ENCODE measurements around the gene GATA6.

GATA6 gene

GRCh38 chr18:22152093-22152492 is 17.3 kb upstream of the GATA6 start:
- Histone ChIP-seq H3K4me3 (ENCODE audit: low read length) (no peak overlapping the region), H3K27me3 (ENCODE audit: control insufficient read depth, insufficient read depth, low read length) (no peaks in the 10 kb centered on the region), H3K4me1 (ENCODE audit: control insufficient read depth, low read depth, low read length) (no peaks in the 10 kb centered on the region), H3K9ac (ENCODE audit: low read length) (no peak overlapping the region), H3K9me3 (ENCODE audit: control insufficient read depth, low read depth, low read length) (no peaks in the 10 kb centered on the region), H3K36me3 (ENCODE audit: control insufficient read depth, low read depth, low read length) (no peaks in the 10 kb centered on the region), H3K27ac (ENCODE audit: low read length) (no peak overlapping the region)

GRCh38 chr18:22153428-22153827 is 16.0 kb upstream of the GATA6 start:
- no peaks in the 10 kb centered on the region for H3K4me1 ChIP-seq (ENCODE audit: control insufficient read depth, low read depth, low read length)
- no peaks in the 10 kb centered on the region for H3K27me3 ChIP-seq (ENCODE audit: control insufficient read depth, insufficient read depth, low read length)
- no peak overlapping the region for H3K9ac ChIP-seq (ENCODE audit: low read length)
- no peak overlapping the region for H3K4me3 ChIP-seq (ENCODE audit: low read length)
- no peak overlapping the region for H3K27ac ChIP-seq (ENCODE audit: low read length)
- H3K36me3 ChIP-seq (ENCODE audit: control insufficient read depth, low read depth, low read length), result no peaks in the 10 kb centered on the region
- H3K9me3 ChIP-seq (ENCODE audit: control insufficient read depth, low read depth, low read length), result no peaks in the 10 kb centered on the region

DNA sequence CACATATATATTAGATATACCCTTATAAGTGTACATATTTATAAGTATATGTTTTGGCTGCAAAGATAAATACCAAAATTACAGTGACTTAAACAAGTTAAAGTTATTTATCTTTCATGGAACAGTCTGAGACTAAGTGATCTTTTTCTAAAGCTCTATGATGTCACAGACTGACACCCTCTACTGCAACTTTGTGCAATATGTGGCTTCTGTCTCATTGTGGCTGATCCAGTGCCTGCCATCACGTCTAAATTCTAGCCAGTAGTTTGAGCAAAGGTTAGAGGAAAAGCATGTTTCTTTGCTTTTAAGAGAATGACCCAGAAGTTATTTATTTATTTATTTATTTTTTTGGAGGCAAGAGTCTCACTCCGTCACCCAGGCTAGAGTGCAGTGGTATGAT is 13.8 kb upstream of the GATA6 start:
- Histone ChIP-seq H3K27ac (ENCODE audit: low read length) (no peak overlapping the region), H3K27me3 (ENCODE audit: control insufficient read depth, insufficient read depth, low read length) (peaks cover 6% of the 10 kb centered on the region), H3K36me3 (ENCODE audit: control insufficient read depth, low read depth, low read length) (no peaks in the 10 kb centered on the region), H3K4me3 (ENCODE audit: low read length) (no peak overlapping the region), H3K9ac (ENCODE audit: low read length) (no peak overlapping the region), H3K4me1 (ENCODE audit: control insufficient read depth, low read depth, low read length) (no peaks in the 10 kb centered on the region), H3K9me3 (ENCODE audit: control insufficient read depth, low read depth, low read length) (no peaks in the 10 kb centered on the region)

- no peaks in the 10 kb centered on the region for H3K9me3 ChIP-seq (ENCODE audit: control insufficient read depth, low read depth, low read length)
- H3K9ac ChIP-seq (ENCODE audit: low read length), result no peak overlapping the region
- H3K36me3 ChIP-seq (ENCODE audit: control insufficient read depth, low read depth, low read length), result no peaks in the 10 kb centered on the region
- peaks cover 41% of the 10 kb centered on the region for H3K27me3 ChIP-seq (ENCODE audit: control insufficient read depth, insufficient read depth, low read length)
- no peaks in the 10 kb centered on the region for H3K4me1 ChIP-seq (ENCODE audit: control insufficient read depth, low read depth, low read length)
- H3K27ac ChIP-seq (ENCODE audit: low read length), result no peak overlapping the region
- no peak overlapping the region for H3K4me3 ChIP-seq (ENCODE audit: low read length)
These were observed 10.4 kb upstream of the GATA6 start for GRCh38 chr18:22159014-22159413.

GRCh38 chr18:22161090-22161489 is 8.3 kb upstream of the GATA6 start:
- Histone ChIP-seq H3K9me3 (ENCODE audit: control insufficient read depth, low read depth, low read length) (no peaks in the 10 kb centered on the region), H3K9ac (ENCODE audit: low read length) (no peak overlapping the region), H3K4me1 (ENCODE audit: control insufficient read depth, low read depth, low read length) (peaks cover 4% of the 10 kb centered on the region), H3K36me3 (ENCODE audit: control insufficient read depth, low read depth, low read length) (no peaks in the 10 kb centered on the region), H3K27me3 (ENCODE audit: control insufficient read depth, insufficient read depth, low read length) (peaks cover 61% of the 10 kb centered on the region), H3K27ac (ENCODE audit: low read length) (no peak overlapping the region), H3K4me3 (ENCODE audit: low read length) (no peak overlapping the region)

DNA sequence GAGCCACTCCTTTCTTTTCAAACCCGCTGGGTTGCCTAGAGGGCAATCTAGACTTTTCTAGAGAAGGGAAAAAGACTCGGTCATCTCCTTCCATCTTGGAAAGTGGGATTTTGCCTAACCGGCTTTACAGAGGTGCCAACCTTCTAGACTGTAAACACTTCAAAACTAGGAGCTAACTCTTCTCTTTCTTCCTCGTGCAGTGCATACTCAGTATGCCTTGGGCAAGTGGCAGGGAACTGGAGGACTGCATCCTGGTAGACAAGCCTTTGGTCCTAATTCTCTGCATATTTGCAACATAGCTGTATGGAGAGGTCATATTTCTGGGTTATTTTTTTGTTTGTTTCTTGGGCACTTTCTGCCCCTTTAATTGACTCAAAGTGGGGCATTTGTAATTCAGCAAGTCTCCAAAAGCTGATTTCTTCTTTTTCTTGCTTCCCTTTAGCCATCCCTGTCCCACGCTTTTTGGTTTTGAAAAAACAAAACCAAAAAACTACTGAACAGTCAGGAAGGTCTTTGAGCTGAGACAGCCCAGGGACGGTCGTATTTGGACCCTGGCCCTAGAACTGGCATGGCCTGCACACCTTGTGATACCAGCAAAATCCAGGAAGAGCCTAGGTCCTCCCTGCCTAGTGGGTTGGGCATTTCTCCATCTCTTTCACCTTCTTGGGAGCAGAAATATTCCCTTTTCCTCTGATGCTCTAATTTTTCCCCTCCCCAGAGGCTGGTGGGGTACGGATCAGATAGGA is 5.8 kb upstream of the GATA6 start:
- Histone ChIP-seq H3K9ac (ENCODE audit: low read length) (no peak overlapping the region), H3K36me3 (ENCODE audit: control insufficient read depth, low read depth, low read length) (no peaks in the 10 kb centered on the region), H3K4me3 (ENCODE audit: low read length) (no peak overlapping the region), H3K27me3 (ENCODE audit: control insufficient read depth, insufficient read depth, low read length) (peaks cover 86% of the 10 kb centered on the region), H3K4me1 (ENCODE audit: control insufficient read depth, low read depth, low read length) (peaks cover 20% of the 10 kb centered on the region), H3K27ac (ENCODE audit: low read length) (no peak overlapping the region), H3K9me3 (ENCODE audit: control insufficient read depth, low read depth, low read length) (no peaks in the 10 kb centered on the region)

GRCh38 chr18:22164337-22165048 is 4.9 kb upstream of the GATA6 start:
- Histone ChIP-seq H3K36me3 (ENCODE audit: control insufficient read depth, low read depth, low read length) (no peaks in the 10 kb centered on the region), H3K9ac (ENCODE audit: low read length) (no peak overlapping the region), H3K27me3 (ENCODE audit: control insufficient read depth, insufficient read depth, low read length) (peaks cover 96% of the 10 kb centered on the region), H3K4me3 (ENCODE audit: low read length) (peak overlapping the region; percentile 47), H3K27ac (ENCODE audit: low read length) (no peak overlapping the region), H3K9me3 (ENCODE audit: control insufficient read depth, low read depth, low read length) (no peaks in the 10 kb centered on the region), H3K4me1 (ENCODE audit: control insufficient read depth, low read depth, low read length) (peaks cover 20% of the 10 kb centered on the region)

DNA sequence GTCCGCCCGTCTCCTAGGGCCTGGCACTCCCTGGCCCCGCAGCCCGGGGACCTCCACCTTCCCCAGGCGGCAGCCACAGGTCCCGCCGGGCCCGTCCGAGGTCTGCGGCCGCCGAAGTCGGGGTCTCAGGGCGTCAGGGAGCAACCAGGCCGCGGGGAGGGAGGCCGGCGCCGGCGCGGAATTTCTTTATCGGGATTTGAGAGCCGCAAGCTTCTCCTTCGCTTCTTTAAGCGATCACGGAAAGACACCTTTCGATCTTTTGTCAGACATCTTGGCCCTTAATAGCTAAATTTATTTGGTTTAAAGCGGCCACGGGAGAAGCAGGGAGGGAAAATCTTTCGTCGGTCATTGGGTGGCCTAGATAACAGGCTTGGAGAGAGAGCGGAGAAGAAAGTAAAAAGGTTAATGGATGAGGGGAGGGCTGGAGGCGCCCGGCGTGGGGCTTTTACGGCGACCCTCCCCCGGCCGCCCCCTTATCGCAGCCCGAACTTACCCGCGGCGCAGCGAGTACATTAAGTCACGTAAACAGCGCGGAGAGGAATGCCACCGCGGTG is 4.3 kb upstream of the GATA6 start:
- peaks cover 100% of the 10 kb centered on the region for H3K27me3 ChIP-seq (ENCODE audit: control insufficient read depth, insufficient read depth, low read length)
- peak overlapping the region; percentile 47 for H3K4me3 ChIP-seq (ENCODE audit: low read length)
- H3K9ac ChIP-seq (ENCODE audit: low read length), result no peak overlapping the region
- peaks cover 20% of the 10 kb centered on the region for H3K4me1 ChIP-seq (ENCODE audit: control insufficient read depth, low read depth, low read length)
- no peaks in the 10 kb centered on the region for H3K36me3 ChIP-seq (ENCODE audit: control insufficient read depth, low read depth, low read length)
- H3K9me3 ChIP-seq (ENCODE audit: control insufficient read depth, low read depth, low read length), result no peaks in the 10 kb centered on the region
- no peak overlapping the region for H3K27ac ChIP-seq (ENCODE audit: low read length)

GRCh38 chr18:22165603-22166068 is 3.8 kb upstream of the GATA6 start:
- Histone ChIP-seq H3K9ac (ENCODE audit: low read length) (no peak overlapping the region), H3K27me3 (ENCODE audit: control insufficient read depth, insufficient read depth, low read length) (peaks cover 100% of the 10 kb centered on the region), H3K4me3 (ENCODE audit: low read length) (peak overlapping the region; percentile 21)

GRCh38 chr18:22166069-22166950 is 3.1 kb upstream of the GATA6 start:
- peak overlapping the region; percentile 21 for H3K4me3 ChIP-seq (ENCODE audit: low read length)
- H3K4me1 ChIP-seq (ENCODE audit: control insufficient read depth, low read depth, low read length), result peaks cover 20% of the 10 kb centered on the region

More at GRCh38 chr18:22165603-22166068, 3.8 kb upstream of the GATA6 start:
- peaks cover 20% of the 10 kb centered on the region for H3K4me1 ChIP-seq (ENCODE audit: control insufficient read depth, low read depth, low read length)
- H3K36me3 ChIP-seq (ENCODE audit: control insufficient read depth, low read depth, low read length), result no peaks in the 10 kb centered on the region
- H3K27ac ChIP-seq (ENCODE audit: low read length), result no peak overlapping the region
- no peaks in the 10 kb centered on the region for H3K9me3 ChIP-seq (ENCODE audit: control insufficient read depth, low read depth, low read length)

GRCh38 chr18:22167091-22167470 is 2.3 kb upstream of the GATA6 start:
- peaks cover 100% of the 10 kb centered on the region for H3K27me3 ChIP-seq (ENCODE audit: control insufficient read depth, insufficient read depth, low read length)
- peak overlapping the region; percentile 64 for H3K4me3 ChIP-seq (ENCODE audit: low read length)
- no peak overlapping the region for H3K27ac ChIP-seq (ENCODE audit: low read length)
- no peaks in the 10 kb centered on the region for H3K9me3 ChIP-seq (ENCODE audit: control insufficient read depth, low read depth, low read length)
- H3K9ac ChIP-seq (ENCODE audit: low read length), result no peak overlapping the region
- H3K4me1 ChIP-seq (ENCODE audit: control insufficient read depth, low read depth, low read length), result peaks cover 20% of the 10 kb centered on the region
- H3K36me3 ChIP-seq (ENCODE audit: control insufficient read depth, low read depth, low read length), result no peaks in the 10 kb centered on the region

More at GRCh38 chr18:22166069-22166950, 3.1 kb upstream of the GATA6 start:
- H3K9me3 ChIP-seq (ENCODE audit: control insufficient read depth, low read depth, low read length), result no peaks in the 10 kb centered on the region
- H3K27ac ChIP-seq (ENCODE audit: low read length), result no peak overlapping the region
- H3K9ac ChIP-seq (ENCODE audit: low read length), result no peak overlapping the region
- peaks cover 100% of the 10 kb centered on the region for H3K27me3 ChIP-seq (ENCODE audit: control insufficient read depth, insufficient read depth, low read length)
- no peaks in the 10 kb centered on the region for H3K36me3 ChIP-seq (ENCODE audit: control insufficient read depth, low read depth, low read length)
